ENCODE measurements around the gene ZNF407.

DNA sequence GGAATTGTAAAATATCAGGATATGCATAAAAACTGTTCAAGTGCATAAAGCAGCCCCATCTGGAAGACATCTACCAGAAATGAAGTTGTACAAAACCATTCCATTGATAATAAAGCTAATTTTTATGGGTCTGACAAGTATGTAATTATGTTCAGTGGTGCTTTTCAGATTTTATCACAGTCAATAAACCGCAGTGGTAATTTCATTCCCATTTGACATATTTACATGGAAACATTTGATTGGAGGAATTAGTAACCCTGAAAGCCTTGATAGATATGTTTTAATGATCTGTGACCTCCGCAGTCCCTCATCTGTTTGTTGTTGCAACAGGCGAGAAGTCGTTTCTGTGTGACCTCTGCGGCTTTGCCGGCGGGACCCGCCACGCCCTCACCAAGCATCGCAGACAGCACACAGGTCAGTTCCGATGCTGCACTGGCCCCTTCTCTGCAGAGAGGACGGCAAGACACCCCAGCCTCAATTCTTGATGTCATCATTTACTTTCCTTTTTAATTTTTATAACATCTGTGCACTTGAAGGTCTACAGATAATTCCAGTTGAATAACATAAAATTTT lies 283.1 kb downstream of the ZNF407 start:
- TF ChIP-seq, protein P1, sequence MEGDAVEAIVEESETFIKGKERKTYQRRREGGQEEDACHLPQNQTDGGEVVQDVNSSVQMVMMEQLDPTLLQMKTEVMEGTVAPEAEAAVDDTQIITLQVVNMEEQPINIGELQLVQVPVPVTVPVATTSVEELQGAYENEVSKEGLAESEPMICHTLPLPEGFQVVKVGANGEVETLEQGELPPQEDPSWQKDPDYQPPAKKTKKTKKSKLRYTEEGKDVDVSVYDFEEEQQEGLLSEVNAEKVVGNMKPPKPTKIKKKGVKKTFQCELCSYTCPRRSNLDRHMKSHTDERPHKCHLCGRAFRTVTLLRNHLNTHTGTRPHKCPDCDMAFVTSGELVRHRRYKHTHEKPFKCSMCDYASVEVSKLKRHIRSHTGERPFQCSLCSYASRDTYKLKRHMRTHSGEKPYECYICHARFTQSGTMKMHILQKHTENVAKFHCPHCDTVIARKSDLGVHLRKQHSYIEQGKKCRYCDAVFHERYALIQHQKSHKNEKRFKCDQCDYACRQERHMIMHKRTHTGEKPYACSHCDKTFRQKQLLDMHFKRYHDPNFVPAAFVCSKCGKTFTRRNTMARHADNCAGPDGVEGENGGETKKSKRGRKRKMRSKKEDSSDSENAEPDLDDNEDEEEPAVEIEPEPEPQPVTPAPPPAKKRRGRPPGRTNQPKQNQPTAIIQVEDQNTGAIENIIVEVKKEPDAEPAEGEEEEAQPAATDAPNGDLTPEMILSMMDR (IDR thresholded peaks at IDR 0.05; ENCODE audit: borderline replicate concordance, extremely low read depth, low read length, poor library complexity, severe bottlenecking): no peak
- TF ChIP-seq EZH2 (IDR thresholded peaks at IDR 0.05; ENCODE audit: borderline replicate concordance, low read depth, low read length, severe bottlenecking): no peak

Measured in DND-41 (cell line).